ENCODE measurements around the gene ELOVL2. TPM values are rescaled to one million over a fixed set of nuclear protein-coding genes. Genes with fewer than 3 reads are reported as not detected.

The ELOVL2 gene
- polyA plus RNA-seq, 3 donors = not detected

- Mint-ChIP-seq H3K36me3 (no peaks in the 10 kb centered on the region), H3K27ac (no peak overlapping the region), H3K4me3 (no peak overlapping the region), H3K9me3 (no peaks in the 10 kb centered on the region), H3K4me1 (no peaks in the 10 kb centered on the region), H3K27me3 (ENCODE audit: low read depth in 3 of 3) (peaks cover 0 to 4% (median 0%) of the 10 kb centered on the region in 3 donors)
- H4K20me1 ChIP-seq (ENCODE audit: insufficient read depth, low read length) = no peaks in the 10 kb centered on the region
- peak; percentile 36 to 55 (median 49) for DNase-seq
- intact Hi-C loops (cut with micrococcal nuclease) = loop anchor here in 1 of 2 donors (10.0 kb wide), 2 partner anchors 540 to 620 kb away; no protein-coding TSS in a partner anchor
- H3K4me1 ChIP-seq (ENCODE audit: control insufficient read depth in 1 of 2, insufficient read depth in 2 of 2, low read length in 2 of 2) = no peaks in the 10 kb centered on the region
- H3K9ac ChIP-seq (ENCODE audit: insufficient read depth, low read length, poor library complexity, severe bottlenecking) = no peak overlapping the region
- no peak overlapping the region for H3K4me2 ChIP-seq (replicated peaks; ENCODE audit: extremely low read depth, low read length, poor library complexity, severe bottlenecking)
- H3K36me3 ChIP-seq (replicated peaks in 1 of 2; ENCODE audit: control insufficient read depth in 1 of 2, insufficient read depth in 2 of 2, low read length in 2 of 2) = no peaks in the 10 kb centered on the region
- H3K9me3 ChIP-seq (replicated peaks in 1 of 2; ENCODE audit: control insufficient read depth in 1 of 2, insufficient read depth in 1 of 2, low read length in 2 of 2) = no peaks in the 10 kb centered on the region
- no peaks in the 10 kb centered on the region for H3K79me2 ChIP-seq (ENCODE audit: insufficient read depth, low read length)
- no peaks in the 10 kb centered on the region for H3K27me3 ChIP-seq (ENCODE audit: control insufficient read depth in 2 of 2, insufficient read depth in 2 of 2, low read length in 2 of 2)
- TF ChIP-seq, protein P1, sequence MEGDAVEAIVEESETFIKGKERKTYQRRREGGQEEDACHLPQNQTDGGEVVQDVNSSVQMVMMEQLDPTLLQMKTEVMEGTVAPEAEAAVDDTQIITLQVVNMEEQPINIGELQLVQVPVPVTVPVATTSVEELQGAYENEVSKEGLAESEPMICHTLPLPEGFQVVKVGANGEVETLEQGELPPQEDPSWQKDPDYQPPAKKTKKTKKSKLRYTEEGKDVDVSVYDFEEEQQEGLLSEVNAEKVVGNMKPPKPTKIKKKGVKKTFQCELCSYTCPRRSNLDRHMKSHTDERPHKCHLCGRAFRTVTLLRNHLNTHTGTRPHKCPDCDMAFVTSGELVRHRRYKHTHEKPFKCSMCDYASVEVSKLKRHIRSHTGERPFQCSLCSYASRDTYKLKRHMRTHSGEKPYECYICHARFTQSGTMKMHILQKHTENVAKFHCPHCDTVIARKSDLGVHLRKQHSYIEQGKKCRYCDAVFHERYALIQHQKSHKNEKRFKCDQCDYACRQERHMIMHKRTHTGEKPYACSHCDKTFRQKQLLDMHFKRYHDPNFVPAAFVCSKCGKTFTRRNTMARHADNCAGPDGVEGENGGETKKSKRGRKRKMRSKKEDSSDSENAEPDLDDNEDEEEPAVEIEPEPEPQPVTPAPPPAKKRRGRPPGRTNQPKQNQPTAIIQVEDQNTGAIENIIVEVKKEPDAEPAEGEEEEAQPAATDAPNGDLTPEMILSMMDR (IDR thresholded peaks at IDR 0.05) = peak; percentile 85
- H2AFZ ChIP-seq (ENCODE audit: insufficient read depth, low read depth, low read length, poor library complexity, severe bottlenecking) = peak overlapping the region; percentile 7
- H3K4me3 ChIP-seq (replicated peaks in 1 of 3; ENCODE audit: low read depth in 2 of 3, low read length in 3 of 3) = no peak overlapping the region
- H3K27ac ChIP-seq (ENCODE audit: low read depth in 1 of 2, low read length in 2 of 2) = no peak overlapping the region
- WGBS (ENCODE audit: insufficient coverage) = 30% methylated on average over 13 of the region's 15 CpGs
Measured at GRCh38 chr6:10954590-10955010, 89.5 kb downstream of the ELOVL2 start.

- no peak overlapping the region for H3K9ac ChIP-seq (ENCODE audit: insufficient read depth, low read length, poor library complexity, severe bottlenecking)
- no peaks in the 10 kb centered on the region for H4K20me1 ChIP-seq (ENCODE audit: insufficient read depth, low read length)
- no peaks in the 10 kb centered on the region for H3K36me3 ChIP-seq (replicated peaks in 1 of 2; ENCODE audit: control insufficient read depth in 1 of 2, insufficient read depth in 2 of 2, low read length in 2 of 2)
- no peak overlapping the region for H3K4me3 ChIP-seq (replicated peaks in 1 of 3; ENCODE audit: low read depth in 2 of 3, low read length in 3 of 3)
- H3K27ac ChIP-seq (ENCODE audit: low read depth in 1 of 2, low read length in 2 of 2) = no peak overlapping the region
- H2AFZ ChIP-seq (ENCODE audit: insufficient read depth, low read depth, low read length, poor library complexity, severe bottlenecking) = no peak overlapping the region
- no peaks in the 10 kb centered on the region for H3K27me3 ChIP-seq (ENCODE audit: control insufficient read depth in 2 of 2, insufficient read depth in 2 of 2, low read length in 2 of 2)
- no peaks in the 10 kb centered on the region for H3K9me3 ChIP-seq (replicated peaks in 1 of 2; ENCODE audit: control insufficient read depth in 1 of 2, insufficient read depth in 1 of 2, low read length in 2 of 2)
- Mint-ChIP-seq H3K4me3 (no peak overlapping the region), H3K36me3 (no peaks in the 10 kb centered on the region), H3K27me3 (ENCODE audit: low read depth in 3 of 3) (peaks cover 0 to 8% (median 2%) of the 10 kb centered on the region in 3 donors), H3K27ac (no peak overlapping the region), H3K4me1 (no peaks in the 10 kb centered on the region), H3K9me3 (peaks cover 0 to 2% (median 0%) of the 10 kb centered on the region in 7 donors)
- TF ChIP-seq, protein P1 (IDR thresholded peaks at IDR 0.05) = no peak
- intact Hi-C loops (cut with micrococcal nuclease) = loop anchor here in 1 of 2 donors (10.0 kb wide), 2 partner anchors 543 to 623 kb away; no protein-coding TSS in a partner anchor
- no peak overlapping the region for H3K4me2 ChIP-seq (replicated peaks; ENCODE audit: extremely low read depth, low read length, poor library complexity, severe bottlenecking)
- no peaks in the 10 kb centered on the region for H3K4me1 ChIP-seq (ENCODE audit: control insufficient read depth in 1 of 2, insufficient read depth in 2 of 2, low read length in 2 of 2)
- WGBS (ENCODE audit: insufficient coverage) = 60% methylated on average over 3 of the region's 6 CpGs
- DNase-seq = no peak
- no peaks in the 10 kb centered on the region for H3K79me2 ChIP-seq (ENCODE audit: insufficient read depth, low read length)
Measured at GRCh38 chr6:10951675-10952282, 92.3 kb downstream of the ELOVL2 start.
